T47D (cell line): ENCODE results near the gene CCL13.

Experiments
- DNase-seq, 2 experiments: peaks; one replicate each; pipeline versions ENCODE4 v3.0.0 to v3.0.0-alpha.2; 2011 to 2012; ENCODE audit warnings: low read depth in 1 of 2, low spot score in 1 of 2
- JUND ChIP-seq: IDR thresholded peaks from 2 replicates; pipeline ENCODE4 v1.6.1; 2012; ENCODE audit warnings: low read depth
- in situ Hi-C: cut with HindIII; loops from 2 replicates; pipeline ENCODE4 v1.10.0; 2016; ENCODE audit warnings: low sequenced_read_pairs, low pct_unique_long_range_greater_than_20kb

CCL13 gene

DNA sequence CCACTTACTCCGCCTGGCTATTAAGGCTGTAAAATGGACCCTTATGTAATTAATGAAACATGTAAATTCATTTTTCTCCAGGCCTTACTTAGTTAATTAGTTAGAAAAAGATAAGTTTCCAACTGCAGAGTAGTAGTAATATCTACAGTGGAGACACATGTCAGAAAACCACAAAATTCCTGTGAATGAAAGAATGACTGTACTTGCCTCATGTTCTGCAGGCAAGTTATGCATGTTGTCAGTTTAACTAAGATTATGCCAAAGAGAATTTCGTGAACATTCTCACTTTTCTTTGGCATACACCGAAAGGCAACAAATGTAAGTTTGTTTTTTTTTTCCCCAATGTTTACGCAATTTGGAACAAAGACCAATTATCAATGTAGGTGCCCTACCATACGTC lies 23.6 kb downstream of the CCL13 start:
- in situ Hi-C loops = no loop called here
- no peak for DNase-seq
- no peak for TF ChIP-seq JUND

DNA sequence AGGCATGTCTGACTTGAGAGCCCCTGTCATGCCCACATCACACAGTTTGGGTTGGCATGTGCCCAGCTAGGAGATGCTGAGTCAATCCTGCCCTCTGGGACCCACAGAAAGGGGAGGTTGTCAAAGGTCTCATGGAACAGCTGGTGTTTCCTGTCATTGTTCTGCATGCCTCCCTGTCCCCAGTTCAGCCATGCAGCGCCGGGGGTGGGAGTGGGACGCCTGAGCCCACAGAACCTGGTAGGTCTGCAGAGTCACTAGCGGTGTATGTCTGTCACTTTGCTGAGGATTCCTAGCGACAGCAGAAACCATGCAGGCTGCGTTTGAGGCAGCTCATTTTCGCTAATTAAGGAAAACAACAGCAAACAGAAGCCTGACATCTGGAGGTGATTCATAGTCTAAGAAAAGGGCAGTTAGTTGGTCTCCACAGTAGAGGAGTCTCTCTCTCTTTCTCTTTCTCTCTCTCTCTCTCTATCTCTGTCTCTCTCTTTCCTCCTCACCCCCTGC lies 26.4 kb downstream of the CCL13 start:
- no peak for TF ChIP-seq JUND

DNA sequence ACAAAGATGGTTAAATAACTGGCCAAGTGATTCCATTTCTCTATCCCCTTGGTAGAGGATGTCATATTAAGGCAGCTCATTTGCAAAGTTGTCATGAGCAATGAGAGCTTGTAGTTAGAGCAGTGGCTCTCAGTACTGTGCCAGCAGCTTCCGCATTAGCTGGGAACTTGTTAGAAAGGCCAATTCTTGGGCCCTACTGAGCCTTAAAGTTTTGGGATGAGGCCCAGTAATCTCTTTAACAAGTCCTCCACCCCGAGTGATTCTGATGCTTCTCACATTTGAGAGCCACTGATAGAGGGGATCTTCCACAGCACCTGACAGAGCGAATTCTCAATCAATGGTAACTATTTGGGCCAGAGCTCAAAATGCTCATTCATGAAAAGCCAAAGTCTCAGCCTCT lies 26.9 kb downstream of the CCL13 start:
- in situ Hi-C loops = no loop called here
- DNase-seq = no peak
- no peak for TF ChIP-seq JUND

More for the DNA sequence above, 26.4 kb downstream of the CCL13 start:
- DNase-seq = no peak
- in situ Hi-C loops = no loop called here

DNA sequence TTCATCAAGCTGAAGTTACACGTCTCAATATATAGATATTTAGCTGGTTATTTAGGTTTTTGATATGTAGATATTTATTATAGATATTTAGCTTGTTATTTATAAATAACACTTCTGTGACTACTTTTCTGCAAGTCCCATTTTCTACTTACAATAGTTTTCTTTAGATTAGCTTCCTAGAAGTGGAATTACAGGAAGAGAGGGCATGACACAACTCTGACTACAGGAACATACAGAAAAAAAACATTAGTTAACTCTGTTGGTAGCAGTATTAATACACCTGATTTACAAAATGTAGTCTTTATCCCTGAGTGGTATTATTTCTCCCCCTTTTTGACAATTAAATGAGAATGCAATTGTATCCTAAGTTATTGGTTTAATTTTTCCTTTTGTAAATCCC lies 28.0 kb downstream of the CCL13 start:
- no peak for DNase-seq
- TF ChIP-seq JUND = no peak
- in situ Hi-C loops = no loop called here

DNA sequence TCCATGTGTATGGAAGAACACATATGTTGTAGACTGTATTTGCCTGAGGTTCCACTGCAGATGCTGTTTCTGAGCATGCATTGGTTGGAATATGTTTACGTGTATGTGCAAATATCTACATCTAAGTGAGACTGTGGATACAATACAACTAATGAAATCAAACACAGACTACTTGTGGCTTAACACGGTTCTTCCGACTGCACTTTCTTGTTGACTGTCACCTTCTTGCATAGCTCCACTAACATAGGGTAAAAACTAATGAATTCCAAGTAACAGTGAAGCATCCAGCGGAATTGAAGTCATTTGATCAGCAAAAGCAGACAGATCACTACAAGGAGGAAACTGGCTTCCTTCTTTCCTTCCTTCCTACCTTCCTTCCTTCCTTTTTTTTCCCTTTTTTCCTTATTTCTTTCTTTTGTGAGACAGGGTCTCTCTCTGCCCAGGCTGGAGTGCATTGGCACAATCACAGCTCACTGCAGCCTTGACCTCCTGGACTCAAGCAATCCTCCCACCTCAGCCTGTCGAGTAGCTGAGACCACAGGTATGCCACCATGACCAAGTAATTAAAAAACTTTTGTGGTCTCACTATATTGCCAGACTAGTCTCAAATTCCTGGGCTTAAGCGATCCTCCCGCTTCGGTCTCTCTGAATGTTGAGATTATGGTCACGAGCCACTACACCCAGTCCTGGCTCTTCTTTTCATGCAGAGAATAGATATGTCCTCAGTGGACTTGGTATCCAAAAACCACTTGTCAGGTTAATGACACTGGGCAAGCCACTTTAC lies 28.7 kb downstream of the CCL13 start:
- TF ChIP-seq JUND = no peak
- in situ Hi-C loops = no loop called here
- DNase-seq = no peak

DNA sequence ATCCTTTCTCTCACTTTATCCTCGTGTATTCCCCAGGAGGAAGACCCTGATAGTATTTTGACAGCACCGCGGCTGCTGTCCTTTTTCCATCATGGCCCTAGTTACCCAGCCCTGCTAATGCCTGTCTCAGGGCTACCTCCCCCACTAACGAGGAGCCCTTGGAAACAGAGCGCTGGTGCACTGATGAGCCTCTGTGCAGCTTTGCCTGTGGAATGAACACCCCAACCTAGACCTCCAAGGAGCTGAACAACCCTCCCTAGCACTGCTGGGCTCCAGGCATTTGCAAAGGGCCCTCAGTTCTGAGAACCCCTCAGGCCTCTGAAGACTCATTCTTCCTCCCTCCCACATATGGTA lies 30.0 kb downstream of the CCL13 start:
- in situ Hi-C loops = no loop called here
- TF ChIP-seq JUND = no peak
- no peak for DNase-seq

DNA sequence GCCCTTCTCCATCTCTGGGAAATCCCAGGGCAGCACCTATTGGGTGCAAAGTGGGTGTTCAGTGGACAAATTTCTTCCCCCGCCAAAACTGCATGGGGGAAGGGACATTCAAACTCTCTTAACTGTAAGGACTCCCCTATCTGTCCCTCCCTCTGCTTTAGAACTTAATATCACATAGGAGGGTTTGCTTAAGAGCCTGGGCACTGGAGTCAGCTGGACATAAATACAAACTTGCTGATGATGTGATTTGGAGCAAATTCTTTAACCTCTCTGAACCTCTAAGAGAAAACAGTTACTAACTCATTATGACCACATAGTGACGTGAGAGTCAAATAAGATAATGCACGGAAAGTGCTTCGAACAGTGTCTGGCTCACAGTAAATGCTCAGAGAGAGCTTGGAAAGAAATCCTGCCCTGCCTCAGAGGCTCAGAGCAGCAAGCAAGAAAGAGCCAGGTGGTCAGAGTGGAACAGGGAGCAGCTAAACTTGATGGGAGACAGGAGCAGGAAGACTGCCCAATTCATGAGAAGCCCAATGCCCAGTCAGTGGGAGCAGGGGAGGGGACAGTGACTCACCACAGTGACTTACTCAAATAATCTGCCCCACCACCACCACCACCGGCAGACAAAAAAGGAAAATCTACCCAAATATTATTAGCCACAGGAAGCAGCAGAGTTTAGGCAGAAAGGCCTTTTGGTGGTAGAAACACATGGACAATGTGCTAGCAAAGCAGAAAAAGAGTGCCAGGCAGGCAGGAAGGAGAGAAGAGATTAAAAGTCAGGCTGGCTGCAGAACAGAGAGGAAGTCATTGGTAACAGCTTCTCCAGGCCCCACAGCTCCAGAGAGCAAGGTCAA lies 30.6 kb downstream of the CCL13 start:
- TF ChIP-seq JUND = no peak
- in situ Hi-C loops = no loop called here
- no peak for DNase-seq

DNA sequence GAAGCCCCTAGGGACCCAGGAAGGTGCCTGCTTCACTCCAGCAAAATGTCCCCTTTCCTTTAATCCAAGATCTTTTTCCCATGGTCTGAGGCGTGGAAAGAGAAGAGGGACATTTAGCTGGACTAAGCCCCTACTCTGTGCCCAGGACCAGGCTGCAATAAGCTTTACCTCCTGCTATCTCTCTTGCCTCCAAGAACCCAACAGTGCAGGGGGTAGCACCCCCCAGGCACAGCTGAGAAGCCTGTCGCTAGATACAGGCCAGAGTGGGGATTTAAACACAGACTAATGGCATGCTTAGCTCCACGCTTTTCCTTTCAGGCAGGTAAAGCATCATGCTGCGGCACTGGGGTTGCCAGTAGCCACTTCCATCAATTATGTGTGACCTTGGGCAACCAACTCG lies 31.3 kb downstream of the CCL13 start:
- no peak for DNase-seq
- TF ChIP-seq JUND = no peak
- in situ Hi-C loops = no loop called here

DNA sequence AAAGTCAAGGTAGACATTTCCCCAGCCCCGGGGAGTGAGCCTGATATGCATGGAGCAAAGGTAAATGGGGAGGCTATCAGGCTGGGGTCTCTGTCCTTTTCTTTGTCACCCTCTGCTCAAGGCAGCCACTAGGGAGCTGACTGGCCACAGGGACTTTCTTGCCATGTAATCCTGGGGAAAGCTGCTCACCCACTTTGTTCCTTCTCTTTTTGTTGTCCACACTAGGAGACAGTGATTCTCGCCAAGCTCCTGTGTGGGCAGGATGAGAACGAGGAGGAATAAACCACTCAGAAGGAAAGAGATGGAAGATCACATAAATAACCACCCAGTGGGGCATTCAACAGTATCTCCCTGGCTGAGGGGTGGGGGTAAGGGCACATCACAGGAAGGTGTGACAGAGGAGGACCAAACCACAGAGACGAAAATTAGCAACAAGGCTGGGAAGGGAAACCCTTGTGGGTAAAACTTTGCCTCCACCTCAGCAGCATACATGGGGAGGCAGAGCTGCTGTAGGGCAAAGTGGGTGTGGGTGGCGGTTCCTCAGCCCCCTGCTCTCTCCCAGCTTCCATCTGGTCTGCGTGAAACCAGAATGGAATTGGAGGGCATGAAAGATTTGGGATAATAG lies 33.0 kb downstream of the CCL13 start:
- in situ Hi-C loops = no loop called here
- no peak for DNase-seq
- no peak for TF ChIP-seq JUND

DNA sequence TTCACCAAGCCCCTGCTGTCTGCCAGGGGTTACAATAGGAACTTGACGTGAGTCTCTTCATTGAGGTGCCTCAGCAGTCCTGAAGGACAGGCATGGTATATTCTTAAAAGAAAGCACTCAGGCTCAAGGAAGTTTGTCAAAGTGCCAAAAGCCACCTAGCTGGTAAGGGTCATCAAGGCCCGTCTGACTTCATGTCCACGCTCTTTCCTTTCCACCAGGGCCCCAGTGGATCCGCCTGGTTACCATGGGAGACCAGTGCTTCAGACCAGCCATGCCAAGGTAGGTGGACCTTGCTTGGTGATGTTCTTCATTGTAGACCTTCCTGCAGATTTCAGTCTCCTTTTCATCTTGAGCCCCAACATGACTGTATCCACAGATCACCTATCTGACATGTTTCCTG lies 34.4 kb downstream of the CCL13 start:
- TF ChIP-seq JUND = no peak
- in situ Hi-C loops = no loop called here
- no peak for DNase-seq

DNA sequence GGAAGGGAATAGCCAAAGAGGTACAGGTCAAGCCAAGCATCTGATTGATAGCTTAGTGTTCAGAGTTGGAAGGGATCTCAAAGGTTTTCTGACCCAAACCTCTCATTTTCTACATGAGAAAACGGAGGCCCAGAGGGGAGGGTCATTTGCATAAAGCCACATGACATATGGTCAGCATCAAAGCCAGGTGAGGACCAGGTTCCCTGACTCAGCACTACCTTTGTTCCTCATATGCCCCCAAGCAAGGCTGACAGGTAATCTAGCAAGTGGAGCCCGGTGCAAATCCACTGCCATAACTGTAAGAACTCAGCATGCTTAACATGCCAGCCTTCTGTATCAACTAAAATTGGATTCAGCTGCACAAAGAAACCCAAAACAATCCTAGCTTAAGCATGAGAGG lies 35.0 kb downstream of the CCL13 start:
- TF ChIP-seq JUND = no peak
- in situ Hi-C loops = no loop called here
- no peak for DNase-seq

DNA sequence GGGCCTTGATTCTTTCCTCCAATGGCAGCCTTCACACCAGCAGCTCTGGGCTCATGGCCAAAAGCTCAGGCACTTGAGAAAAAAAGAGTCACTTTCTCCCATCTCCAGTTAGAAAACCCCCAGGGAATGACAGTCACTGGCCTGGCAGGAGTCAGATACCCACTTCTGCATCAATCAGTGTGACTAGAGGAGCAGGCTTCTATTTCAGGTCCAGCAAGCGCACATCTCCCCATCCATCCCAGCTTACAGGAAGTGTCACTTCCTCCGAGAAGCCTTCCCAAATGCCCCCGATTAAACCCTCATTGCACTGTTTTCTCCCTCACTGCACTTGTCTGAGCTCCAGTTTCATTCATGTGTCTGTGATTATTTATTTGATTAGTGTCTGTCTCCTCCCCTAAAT lies 37.1 kb downstream of the CCL13 start:
- in situ Hi-C loops = no loop called here
- no peak for DNase-seq

DNA sequence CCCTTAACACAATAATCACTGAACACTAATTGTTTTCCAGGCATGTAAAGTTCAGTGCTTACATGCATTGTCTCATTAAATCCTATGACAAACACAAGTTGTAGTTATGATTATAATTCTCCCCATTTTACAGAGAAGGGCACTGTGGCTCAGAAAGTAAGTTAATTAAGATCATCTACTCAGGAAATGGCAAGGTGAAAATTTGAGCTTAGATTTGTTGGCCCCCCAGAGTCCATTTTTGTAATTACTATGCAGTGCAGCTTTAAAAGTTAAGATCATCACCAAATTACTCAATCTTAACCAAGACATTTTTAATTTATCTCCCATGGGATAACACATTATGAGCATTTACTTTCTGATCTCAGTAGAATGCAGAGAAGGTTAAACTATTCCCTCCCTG lies 41.0 kb downstream of the CCL13 start:
- in situ Hi-C loops = no loop called here
- no peak for TF ChIP-seq JUND
- DNase-seq = no peak

More for the DNA sequence above, 37.1 kb downstream of the CCL13 start:
- TF ChIP-seq JUND = no peak
